MV-4-11 (cell line): ENCODE data around the gene ANKRD42.

Experiments
- DNase-seq: peaks from one replicate; lab custom pipeline; 2025; lab: John Stamatoyannopoulos, UW

The ANKRD42 gene

DNA sequence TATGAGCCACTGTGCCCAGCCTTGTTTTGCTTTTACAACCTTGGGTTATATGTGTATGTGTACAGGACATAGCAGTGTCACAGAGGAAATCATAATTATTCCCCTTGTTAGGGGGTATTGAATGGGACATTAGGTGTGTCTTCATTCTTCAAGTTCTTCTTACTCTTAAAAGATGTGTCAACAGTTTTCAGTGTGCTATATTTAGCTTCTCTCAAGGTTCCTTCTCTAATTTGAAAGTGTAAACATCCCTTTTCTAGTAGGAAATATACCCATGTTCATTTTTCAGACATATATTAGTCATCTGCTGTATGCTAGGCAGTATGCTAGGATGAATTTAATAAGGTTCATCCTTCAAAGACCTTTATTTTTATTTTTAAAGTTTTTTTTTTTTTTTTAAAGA, 19.5 kb upstream of the ANKRD42 start:
- peak; percentile 45 for DNase-seq

DNA sequence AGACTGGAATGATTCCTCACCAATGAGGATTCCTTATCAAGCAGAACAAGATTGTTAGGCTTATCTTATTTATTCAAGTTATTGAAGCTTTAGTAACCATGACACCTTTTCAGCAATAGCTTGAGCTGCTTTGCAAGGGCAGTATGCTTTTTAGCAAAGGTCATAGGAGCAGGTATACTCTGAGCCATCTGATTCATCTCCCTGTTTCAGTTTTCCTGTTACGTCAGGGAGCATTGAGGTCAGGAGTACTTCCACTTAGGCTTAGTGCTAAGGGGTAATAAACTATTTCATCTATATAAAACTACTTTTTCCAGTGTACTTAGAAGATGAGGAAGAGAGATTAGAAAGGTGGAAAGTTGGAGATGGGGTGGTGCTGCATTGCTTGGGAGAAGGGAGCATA, 17.7 kb upstream of the ANKRD42 start:
- no peak for DNase-seq

DNA sequence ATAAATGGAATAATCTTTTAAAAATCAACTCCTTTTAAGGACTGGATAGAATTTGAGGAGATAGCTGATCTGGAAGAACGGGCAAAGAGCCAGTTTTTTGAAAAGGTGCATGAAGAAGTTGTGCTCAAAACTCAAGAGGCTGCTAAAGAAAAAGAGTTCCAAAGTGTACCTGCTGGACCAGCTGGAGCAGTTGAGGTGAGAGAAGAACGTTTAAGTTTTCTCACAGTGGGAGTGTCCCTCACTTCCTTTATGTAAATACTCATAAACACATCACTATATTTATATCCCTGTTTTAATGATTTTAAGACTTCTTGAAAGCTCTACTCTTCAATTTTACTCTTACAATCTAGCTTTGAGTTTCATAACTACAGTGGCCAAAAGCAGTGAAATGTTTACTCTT, 11.7 kb upstream of the ANKRD42 start:
- no peak for DNase-seq

DNA sequence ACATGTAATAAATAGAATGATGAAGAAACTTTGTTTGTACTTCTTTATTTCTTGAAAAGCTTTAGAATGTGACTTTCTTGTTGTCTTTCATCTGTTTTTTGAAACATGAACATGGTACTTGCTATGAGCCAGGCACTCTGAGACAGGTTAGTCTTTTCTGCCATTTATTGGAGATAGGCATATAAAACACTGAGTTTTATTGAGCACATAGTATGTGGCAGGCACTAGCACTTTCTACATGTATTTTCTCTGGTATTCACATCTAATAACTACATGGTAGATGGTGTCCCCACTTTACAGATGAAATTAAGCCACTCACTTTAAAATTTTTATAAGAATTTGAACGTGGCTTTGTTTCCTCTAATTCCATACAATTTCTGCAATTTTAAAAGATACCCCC, 7.7 kb upstream of the ANKRD42 start:
- no peak for DNase-seq

DNA sequence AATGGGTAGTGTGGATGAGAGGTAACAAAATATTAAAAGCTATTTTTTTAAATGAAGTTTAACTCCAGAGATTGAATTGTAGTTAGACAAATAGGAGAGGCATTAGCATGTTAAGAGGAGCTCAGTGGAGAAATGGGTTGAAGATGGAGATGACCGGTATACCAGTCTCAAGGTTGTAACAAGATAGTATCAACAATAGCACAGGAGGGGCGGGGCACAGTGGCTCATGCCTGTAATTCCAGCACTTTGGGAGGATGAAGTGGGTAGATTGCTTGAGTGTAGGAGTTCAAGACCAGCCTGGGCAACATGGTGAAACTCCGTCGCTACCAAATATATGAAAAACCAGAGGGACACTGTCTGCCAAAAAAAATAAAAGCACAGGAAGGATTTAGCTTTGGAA, 6.0 kb upstream of the ANKRD42 start:
- no peak for DNase-seq

DNA sequence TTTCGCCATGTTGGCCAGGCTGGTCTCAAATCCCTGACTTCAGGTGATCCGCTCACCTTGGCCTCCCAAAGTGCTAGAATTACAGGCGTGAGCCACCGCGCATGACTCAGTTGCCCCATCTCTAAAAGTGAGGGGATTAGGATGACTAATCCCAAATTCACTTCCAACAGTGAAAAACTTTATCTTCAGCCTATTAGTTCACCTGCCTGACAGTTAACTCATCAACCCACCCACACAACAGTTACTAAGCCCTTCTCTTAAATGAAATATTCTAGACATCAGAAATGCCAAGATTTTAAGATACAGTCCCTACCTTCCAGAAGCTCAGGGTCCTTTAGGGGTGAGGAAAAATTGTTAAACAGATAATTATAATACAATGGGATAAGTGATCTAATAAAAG, 2.0 kb upstream of the ANKRD42 start:
- DNase-seq: no peak

DNA sequence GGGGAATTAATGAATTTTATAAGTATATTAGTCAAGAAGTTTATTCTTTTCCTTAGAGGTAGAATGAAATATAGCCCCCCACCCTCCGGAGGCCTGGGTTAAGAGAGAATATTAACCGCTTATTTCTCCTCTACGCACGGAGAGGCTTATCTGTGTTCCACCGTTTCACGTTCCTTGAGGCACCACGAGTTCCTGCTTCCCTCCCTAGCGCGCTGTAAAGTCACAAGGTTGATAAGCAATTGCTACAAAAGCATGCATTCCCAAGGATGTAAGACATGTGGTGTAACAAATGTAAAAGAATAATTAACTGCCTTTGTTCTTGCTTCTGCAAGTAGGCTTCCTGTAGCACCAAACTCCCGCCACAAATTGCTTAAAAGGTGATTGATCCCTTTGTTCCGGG, 1.5 kb upstream of the ANKRD42 start:
- no peak for DNase-seq

DNA sequence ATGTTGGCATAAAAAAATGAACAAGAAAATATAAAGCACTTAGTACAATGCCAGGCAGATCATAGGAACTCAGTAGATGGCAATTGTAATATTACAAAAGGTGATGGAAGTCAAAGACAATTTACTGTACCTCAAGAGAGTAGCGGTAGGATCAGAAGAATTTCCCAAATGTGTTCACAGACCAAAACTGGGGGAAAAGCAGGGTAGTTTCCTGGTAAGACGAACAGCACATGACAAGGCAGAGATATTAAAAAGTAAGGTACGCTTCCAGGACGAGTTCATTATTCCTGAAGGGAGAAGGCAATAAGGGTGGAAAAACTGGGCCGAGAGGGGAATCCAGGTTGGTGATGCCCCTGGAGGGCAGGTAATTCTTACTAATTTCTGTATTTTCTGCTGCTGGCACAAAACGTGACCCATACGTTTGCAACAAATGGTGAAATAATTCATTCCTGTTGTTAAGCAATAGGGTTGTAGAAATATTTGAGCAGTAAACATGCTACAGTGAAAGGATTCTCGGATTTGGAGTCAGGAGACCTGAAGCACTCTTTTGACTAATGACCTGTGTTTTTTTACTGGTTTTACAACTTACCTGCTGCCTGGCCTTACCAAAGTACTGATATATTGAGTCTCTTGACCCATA, 786 bp upstream of the ANKRD42 start:
- no peak for DNase-seq

DNA sequence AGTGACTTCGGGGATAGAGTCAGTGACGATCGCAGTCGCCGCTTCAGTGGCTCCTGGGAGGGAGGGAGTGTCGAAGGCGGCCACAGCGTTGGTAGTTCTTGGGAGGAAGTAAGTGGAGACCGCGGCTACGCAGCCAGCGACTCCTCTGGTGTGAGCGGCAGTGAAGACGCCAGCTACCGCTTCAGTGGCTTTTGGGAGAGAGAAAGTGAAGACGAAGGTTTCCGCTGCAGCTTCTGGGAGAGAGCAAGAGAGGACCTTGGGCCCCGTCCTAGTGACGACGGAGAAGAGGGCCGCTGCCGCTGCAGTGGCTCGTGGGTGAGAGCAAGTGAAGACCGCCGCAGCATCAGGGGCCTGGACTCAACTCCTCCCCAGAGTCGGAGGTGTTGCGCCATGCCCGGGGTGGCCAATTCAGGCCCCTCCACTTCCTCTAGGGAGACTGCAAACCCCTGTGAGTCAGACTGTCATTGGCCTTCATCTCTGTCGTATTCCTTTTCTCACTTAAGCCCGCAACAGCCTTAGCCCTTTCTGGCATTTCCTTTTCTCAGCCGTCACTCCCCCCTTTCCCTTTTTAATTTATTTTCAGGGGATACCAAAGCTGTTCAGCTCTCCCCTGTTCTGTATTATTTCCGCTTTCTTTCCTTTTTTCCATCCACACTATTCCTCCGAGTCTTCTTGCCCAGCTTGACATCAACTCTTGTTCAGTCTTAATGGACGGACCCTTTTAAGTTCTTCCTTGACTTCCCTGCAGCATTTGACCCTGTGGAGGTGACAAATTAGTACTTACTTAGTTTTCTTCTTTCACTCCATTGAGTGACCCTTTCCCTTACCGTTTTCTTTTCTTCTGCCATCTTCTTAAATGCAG, 1.0 kb downstream of the ANKRD42 start:
- DNase-seq: peak; percentile 91

DNA sequence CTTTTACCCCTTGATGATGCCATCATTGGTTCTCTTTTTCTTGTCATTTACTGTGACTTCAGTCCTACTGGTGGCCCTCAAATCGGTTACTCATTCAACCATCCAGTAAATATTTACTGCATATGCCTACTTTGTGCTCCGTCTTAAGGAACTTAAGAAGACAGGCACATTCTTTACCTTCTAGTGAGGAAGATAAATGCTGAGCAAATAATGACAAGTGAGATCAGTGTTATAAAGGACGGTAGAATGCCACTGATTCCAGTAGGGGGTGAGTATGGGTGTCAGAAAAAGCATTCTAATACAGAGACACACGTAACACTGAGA, 1.6 kb downstream of the ANKRD42 start:
- peak; percentile 38 for DNase-seq

DNA sequence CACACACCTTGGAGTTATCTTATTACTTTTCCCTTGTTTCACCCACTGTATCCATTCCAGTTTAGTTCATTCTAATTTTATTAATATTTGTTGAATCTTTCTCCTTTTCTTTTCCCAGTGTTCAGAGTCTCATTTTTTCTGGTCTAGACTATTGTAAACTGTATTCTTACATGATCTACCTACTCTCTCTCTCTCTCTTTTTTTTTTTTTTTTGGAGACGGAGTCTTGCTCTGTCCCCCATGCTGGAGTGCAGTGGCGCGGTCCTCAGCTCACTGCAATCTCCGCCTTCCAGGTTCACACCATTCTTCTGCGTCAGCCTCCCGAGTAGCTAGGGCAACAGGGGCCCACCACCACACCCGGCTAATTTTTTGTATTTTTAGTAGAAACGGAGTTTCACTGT, 2.1 kb downstream of the ANKRD42 start:
- DNase-seq: no peak

DNA sequence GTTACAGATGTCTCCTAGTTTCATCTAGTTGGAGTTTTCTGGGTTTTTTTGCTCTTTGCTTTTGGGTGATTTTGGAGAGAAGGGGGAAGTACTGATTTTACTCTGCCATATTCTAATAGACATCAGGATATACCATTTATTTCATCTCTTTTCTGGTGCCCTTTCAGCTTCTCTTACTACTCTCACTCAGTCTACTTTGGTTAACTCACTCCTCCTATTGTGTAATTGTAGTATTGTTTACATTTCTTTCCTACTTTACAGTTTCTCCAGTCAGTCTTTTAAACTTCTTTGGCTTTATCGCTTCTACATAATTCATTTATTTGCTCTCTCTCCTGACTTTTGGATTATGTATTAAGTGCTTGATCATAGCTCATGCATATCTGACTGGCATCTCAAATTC, 6.5 kb downstream of the ANKRD42 start:
- no peak for DNase-seq

DNA sequence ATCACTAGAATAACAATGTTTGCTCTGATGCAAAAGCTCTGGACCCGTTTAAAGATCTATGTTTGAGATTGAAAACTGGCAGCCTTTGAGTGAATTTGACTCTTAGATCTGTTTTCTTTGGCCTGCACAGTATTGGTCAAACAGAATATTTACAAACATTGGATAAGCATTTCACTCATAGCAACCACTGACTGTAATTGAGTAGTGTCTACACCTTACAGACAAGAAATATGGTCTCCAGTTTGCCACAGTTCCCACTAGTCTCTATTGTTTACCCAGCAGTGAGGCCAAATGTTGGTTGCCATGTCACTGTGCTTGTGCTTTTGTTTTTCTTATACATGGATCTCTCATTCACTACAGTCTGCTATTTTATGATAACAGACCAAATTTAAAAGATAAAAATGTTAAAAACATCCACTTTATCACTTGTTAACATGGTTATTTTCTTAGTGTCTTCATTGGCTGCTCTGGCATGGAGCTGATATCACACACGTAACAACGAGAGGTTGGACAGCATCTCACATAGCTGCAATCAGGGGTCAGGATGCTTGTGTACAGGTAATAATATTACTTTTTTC, 12.2 kb downstream of the ANKRD42 start:
- DNase-seq: no peak

DNA sequence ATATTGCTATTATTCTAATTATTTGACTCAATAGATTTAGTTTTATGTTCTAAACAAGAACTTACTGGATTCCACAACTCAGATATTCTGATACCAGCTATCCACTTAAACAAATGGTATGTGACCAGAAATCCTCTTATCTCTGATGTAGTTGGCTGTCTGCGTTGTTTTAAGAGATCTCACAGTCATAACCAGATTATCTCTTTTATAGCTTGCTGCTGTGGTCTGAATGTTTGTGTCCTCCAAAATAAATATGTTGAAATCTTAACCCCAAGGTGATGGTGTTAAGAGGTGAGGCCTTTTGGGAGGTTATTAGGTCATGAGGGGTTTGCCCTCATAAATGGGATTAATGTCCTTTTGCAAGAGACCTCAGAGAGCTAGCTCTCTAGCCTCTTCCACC, 12.7 kb downstream of the ANKRD42 start:
- no peak for DNase-seq

DNA sequence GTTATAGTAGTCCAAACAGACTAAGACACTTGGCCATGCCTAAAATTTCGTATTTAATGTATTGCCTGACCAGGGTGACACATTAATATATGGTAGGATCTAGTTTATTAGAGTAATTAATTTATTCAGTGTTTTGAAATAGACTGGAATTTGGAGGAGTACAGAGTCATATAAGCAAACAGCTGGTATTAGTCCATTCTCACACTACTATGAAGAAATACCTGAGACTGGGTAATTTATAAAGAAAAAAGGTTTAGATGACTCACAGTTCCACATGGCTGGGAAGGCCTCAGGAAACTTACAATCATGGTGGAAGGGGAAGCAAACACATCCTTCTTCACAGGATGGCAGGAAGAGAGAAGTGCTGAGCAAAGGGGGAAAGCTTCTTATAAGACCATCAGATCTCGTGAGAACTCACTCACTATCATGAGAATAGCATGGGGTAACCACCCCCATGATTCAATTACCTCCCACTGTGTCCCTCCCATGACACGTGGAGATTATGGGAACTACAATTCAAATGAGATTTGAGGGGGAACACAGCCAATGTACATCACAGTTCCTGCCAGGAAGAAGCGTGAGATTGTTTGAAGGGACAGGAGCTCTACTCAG, 13.4 kb downstream of the ANKRD42 start:
- peak; percentile 7 for DNase-seq

DNA sequence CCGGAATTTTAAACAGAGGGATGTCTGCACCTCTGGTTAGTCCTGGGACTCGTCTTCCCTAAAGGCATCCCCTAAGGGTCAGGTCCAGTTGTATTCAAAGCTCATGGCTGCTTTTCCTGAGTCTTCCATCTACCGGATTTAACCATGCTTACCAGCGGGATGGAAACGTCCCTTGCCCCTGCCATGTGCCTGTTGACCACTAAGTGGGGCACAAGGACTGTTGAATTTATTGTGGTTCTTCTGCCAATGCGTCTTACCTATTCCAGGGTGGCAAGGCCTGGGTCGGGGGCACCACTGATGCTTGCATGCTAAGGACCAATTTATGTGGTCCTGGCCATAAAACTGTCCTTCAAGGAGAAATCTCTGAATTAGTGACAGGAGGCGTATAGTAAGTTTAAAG, 25.6 kb downstream of the ANKRD42 start:
- DNase-seq: no peak

DNA sequence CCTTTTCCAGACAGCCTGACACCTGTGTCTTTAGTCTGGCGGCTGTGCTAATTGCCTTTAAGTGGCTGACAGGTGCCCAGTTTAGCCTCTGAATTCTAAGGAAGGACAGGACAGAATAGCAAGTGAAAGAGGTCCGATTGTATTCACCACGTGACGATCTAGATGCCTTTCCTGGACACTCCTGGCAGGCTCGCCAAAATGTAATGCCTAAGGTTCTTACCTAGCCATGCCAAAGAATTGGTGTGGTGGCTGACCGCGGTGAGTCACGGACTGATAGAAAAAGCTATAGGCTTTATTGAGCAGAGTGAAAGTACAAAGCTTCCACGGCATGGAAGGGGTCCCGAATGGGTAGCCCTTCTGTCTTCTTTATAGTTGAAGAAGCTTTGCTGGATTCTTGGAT, 26.7 kb downstream of the ANKRD42 start:
- DNase-seq: no peak

DNA sequence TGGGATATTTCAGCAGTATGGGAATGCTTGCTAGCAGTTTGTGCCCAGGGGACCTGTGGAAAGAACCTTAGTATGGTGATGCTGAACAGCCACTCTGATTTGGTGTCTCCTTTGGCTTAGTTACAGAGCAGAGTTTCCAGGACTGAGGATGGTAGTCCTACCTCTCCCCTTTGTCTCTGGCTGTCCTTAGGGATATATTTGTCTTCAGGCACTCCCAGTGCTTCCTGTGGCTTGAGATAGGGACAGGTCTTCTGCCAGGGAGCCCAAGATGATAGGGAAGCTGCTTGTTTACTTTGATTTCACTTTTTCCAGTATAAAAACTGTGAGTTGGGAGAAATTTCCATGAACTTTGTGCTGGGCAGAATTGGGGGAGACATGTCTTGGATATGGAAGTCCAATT, 28.2 kb downstream of the ANKRD42 start:
- no peak for DNase-seq

DNA sequence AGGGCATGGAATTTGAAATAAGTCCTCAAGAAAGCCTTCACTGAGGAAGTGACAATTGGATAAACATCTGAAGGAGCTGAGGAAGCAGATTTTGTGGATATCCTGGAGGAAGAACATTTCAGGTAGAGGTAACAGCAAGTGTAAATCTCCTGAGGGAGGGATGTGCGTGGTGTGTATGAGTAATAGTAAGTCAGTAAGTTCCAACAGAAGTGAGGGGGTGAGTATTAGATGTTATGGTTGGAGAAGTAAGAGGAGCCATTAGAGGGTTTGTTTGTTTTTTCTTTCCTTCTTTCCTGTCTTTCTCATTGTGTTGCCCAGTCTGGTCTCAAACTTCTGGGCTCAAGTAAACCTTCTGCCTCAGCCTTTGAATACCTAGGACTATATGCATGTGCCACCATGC, 29.0 kb downstream of the ANKRD42 start:
- DNase-seq: no peak

DNA sequence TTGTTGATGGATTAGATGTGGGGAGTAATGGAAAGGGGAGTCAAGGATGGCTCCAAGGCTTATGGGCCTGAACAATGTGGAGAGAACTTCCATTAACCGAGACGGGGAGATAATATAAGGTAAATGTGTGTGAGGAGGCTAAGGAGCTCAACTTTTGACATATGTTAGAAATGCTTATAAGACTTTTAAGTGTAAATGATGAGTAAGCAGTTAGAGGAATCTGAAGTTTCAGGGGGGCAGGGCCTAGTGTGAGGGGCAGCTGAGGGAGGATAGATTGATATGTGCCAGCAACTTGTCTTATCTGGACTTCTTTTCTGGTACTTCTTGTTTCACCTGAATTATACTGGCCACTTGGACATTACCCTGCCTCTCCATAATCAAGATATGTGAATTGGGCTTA, 29.9 kb downstream of the ANKRD42 start:
- DNase-seq: no peak

DNA sequence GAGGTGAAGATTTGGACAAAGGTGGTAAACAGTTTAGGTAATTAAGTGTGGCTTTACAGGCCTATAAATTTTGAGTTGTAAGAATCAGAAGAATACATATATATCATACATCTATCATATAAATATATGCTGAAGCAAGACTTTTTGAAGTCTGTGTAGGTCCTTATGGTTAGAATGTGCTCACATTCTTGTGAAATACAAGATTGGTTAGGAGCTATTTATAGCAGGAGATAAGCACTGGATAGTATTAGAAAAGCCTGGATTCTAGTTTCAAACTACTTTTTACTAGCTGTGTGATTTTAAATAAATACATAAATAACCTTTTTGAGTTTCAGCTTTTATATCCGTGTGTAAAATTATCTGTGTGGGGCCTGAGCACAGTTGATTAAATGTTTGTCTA, 42.3 kb downstream of the ANKRD42 start:
- DNase-seq: peak; percentile 28

DNA sequence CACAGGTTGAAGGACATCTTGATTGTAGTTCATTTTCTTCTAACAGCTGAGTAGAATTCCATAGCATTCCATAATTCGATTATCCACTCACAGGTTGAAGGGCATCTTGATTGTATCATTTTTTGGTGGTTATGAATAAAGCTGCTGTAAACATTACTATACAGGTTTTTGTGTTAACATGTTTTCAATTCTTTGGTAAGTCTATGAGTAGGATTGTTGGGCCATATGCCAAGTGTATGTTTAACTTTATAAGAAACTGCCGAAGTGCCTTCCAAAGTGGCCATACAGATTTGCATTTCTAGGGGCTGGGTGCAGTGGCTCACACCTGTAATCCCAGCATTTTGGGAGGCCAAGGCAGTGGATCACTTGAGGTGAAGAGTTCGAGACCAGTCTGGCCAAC, 44.6 kb downstream of the ANKRD42 start:
- DNase-seq: no peak

DNA sequence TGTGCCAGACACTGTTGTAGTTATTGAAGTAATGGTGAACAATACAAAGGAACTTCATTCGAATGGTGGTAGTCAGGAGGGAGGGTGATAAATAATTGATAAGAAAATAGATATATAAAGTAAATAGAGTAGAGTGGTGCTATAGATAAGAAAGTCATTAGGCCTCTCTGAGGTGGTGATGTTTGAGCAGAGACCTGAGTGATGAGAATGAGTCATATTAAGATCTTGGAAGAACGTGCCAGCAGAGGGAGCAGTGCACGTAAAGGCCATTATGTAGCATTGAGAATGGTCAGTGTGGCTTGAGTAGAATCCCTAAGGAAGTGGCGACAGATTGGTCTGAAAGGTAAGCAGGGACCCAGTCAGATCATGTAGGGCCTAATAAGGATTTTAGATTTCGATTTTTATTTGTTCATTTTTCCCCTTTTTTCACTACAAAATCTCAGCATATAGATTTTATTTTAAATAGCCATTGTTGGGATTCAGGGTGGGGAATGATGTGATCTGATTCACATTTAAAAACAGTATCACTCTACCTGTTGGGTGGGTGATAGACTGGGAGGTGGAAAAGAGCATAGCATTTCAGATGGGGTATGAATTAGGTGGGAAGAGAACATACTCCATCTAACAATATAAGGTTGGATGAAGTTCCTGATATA, 47.9 kb downstream of the ANKRD42 start:
- DNase-seq: peak; percentile 34
